GM10847 (cell line): Measurements from ENCODE around the gene DENND6B.

Experiments
- POLR2A ChIP-seq: IDR thresholded peaks from 2 replicates; pipeline ENCODE4 v1.6.1; 2011; ENCODE audit not compliant: insufficient read length; ENCODE audit errors: extremely low read depth

DENND6B gene

DNA sequence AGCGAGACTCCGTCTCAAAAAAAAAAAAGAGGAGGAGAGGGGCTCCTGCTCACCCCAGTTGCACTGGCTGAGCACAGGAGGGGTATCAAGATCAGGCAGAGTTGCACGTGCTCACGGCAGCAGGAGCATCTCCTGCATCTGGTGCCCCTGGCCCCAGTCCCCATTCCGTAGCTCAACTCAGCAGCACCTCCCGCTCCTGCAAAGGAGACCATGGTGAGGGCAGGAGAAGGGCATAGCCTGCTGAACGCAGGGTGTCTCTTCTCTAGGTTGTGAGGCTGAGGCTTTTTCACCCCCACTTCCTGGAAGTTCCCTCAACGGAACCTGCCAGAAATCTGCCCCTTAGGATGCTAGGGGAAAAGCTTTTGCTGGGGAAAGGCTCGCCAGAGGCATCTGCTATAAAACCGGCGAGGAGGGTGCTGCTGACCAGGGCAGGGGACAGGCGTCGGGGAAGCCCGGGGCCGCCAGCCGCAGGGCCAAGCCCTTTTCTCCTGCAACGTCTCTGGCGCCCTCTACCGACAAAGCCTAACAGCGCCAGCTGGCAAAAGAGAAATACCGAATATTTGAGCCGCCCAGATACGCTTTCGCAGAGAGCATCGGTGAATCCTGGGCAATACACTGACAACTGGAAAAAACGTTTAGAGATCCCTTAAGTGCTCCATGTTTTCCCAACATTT is 15.3 kb upstream of the DENND6B start:
- no peak for TF ChIP-seq POLR2A

DNA sequence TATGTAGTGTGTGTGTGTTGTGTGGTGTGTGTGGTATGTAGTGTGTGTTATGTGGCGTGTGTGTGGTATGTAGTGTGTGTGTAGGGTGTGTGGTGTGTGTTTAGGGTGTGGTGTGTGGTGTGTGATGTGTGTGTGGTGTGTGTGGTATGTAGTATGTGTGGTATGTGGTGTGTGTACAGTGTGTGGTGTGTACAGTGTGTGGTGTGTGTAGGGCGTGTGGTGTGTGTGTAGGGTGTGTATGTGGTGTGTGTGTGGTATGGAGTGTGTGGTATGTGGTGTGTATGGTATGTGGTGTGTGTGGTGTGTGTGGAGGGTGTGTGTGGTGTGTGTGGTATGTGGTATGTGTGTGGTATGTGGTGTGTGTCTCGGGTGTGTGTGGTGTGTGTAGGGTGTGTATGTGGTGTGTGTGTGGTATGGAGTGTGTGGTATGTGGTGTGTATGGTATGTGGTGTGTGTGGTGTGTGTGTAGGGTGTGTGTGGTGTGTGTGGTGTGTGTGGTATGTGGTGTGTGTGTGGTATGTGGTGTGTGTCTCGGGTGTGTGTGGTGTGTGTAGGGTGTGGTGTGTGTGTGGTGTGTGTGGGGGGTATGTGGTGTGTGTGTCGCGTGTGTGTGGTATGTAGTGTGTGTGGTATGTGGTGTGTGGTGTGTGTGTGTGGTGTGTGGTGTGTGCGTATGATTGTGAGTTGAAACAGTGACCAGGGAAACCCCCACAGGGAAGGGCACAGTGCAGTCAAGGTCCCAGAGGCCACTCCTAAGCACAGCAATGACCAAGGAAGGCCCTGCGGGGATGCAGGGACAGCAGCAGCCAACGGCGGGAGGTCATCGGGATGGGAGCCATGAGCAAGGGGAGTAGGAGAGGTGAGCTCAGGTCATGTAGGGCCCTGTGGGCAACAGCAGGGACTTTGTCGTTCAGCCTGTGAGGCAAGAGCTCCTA is 13.4 kb upstream of the DENND6B start:
- no peak for TF ChIP-seq POLR2A

DNA sequence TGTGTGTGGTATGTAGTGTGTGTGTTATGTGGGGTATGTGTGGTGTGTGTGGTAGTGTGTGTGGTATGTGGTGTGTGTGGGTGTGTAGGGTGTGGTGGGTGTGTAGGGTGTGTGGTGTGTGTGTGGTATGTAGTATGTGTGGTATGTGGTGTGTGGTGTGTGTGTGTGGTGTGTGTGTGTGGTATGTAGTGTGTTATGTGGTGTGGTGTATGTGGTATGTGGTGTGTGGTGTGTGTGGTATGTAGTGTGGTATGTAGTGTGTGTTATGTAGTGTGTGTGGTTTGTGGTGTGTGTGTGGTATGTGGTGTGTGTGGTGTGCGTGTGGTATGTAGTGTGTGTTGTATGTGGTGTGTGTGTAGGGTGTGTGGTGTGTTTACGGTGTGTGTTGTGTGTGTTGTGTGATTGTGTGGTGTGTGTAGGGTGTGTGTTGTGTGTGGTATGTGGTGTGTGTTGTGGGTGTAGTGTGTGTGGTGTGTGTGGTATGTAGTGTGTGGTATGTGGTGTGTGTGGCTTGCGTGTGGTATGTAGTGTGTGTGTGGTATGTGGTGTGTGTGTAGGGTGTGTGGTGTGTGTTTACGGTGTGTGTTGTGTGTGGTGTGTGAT is 12.1 kb upstream of the DENND6B start:
- TF ChIP-seq POLR2A: no peak

DNA sequence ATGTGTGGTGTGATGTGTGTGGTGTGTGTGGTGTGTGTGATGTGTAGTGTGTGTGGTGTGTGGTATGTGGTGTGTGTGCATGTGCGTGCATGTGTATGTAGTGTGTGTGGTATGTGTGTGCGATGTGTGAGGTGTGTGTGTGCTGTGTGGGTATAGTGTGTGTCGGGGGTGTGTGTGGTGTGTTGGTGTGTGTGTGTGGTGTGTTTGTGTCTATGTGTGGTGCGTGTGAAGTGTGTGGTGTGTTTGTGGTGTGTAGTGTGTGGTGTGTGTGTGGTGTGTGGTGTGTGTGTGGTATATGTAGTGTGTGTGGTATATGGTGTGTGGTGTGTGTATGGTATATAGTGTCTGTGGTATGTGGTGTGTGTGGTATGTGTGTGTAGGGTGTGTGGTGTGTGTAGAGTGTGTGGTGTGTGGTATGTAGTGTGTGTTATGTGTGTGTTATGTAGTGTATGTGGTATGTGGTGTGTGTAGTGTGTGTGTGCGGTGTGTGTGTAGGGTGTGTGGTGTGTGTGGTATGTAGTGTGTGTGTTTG is 11.3 kb upstream of the DENND6B start:
- TF ChIP-seq POLR2A: no peak

DNA sequence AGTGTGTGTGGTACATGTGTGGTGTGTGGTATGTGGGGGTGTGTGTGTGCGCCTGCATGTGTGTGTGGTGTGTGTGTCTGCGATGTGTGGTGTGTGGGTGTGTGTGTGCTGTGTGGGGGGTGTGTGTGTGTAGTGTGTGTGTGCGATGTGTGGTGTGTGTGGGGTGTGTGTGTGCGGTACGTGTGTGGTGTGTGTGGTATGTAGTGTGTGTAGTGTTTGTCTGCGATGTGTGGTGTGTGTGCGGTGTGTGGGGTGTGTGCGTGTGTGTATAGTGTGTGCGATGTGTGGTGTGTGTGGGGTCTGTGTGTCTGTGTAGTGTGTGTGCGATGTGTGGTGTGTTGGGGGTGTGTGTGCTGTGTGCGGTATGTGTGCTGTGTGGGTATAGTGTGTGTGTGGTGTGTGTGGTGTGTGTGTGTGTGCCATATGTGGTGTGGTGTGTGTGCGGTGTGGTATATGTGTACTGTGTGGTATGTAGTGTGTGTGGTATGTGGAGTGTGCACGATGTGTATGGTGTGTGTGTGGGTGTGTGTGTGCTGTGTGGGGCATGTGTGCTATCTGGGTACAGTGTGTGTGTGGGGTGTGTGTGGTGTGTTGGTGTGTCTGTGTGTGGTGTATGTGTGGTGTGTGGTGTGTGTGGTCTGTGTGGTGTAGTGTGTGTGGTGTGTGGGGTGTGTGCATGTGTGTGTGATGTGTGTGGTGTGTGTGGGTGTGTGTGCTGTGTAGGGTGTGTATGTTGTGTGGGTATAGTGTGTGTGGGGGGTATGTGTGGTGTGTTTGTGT is 10.6 kb upstream of the DENND6B start:
- no peak for TF ChIP-seq POLR2A

DNA sequence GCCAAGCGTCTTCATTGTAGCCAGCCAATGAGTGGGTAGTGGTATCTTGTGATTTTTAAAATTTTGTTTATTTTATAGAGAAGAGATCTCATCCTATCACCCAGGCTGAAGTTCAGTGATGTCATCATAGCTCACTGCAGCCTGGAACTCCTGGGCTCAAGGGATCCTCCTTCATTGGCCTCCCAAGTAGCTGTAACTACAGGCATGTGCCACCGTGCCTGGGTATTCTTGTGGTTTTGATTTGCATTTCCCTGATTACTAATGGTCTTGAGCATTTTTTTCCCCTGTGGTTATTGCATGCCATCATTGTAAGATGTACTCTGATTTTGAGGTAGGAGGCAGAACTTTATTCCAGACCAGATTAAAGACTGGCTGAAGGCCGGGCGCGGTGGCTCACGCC is 2.4 kb upstream of the DENND6B start:
- TF ChIP-seq POLR2A: no peak

DNA sequence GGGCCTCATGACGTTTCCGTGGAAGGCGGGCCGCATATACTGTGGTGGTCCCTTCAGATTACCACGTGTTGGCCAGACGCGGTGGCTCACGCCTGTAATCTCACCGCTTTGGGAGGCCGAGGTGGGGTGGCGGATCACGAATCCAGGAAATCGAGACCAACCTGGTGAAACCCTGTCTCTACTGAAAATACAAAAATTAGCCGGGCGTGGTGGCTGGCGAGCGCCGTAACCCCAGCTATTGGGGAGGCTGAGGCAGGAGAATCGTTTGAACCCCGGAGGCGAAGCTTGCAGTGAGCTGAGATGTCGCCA is 853 bp upstream of the DENND6B start:
- TF ChIP-seq POLR2A: no peak

DNA sequence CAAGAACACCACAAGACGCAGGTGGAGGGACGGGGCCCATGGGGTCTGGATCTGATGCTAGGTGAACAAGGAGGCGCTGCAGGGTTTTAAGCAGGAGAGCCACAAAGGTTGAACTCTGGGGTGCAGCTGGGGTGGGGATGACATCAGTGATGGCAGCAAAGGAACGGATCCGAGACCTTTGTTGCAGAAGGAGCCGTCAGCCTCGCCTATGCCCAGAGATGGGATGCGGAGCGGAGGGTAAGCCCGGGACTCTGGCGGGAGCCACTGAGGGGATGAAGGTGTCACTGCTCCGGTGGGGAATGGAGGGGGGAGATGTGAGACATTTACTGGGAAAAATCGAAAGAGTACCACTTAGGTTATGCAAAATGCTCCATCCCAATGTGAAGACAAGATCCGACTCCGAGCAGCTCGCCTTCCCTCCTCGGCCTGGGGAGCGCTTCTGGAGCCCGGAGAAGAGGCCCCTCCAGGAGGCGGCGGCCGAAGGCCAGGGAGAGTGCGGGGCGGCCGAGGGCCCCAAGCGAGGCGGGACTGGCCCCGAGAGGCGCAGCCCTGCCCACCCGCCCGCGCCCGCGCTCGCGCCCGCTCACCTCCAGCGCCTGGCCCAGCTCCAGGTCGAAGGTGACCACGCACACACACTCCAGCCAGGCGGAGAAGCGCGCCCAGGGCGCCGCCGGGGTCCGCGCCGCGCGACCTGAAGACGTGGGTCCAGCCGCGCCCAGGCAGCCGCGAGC is 422 bp downstream of the DENND6B start:
- no peak for TF ChIP-seq POLR2A

DNA sequence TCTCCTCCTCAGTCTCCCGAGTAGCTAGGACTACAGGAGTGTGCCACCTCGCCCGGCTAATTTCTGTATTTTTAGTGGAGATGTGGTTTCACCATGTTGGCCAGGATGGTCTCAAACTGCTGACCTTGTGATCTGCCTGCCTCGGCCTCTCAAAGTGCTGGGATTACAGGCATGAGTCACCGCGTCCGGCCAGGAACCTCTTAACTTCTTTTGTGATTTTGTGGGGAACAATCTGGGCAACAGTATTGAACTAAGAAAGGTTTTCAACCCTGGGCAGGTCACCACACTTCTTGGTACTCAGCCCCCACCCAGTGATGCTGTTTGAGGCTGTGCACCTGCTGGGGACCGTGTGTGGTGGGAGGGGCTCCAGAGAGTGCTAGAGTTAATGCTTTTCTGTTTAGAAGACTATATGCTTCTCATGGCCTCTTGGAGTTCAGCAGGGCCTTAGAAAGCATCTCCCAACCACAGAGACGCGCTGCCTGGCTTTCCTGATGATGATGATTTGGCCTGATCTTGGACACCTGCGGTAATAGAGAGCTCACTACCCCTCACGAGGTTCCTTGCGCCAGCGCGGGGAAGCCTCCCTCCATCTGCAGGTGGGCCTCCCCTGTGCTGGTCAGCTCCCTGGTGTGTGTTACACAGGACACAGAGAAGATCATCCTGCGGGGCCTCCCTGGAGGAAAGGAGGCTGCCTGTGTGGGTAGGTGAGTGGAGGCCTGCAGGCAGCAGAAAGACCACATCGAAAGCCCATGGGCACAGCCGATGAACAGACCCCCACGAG is 1.2 kb downstream of the DENND6B start:
- TF ChIP-seq POLR2A: no peak

DNA sequence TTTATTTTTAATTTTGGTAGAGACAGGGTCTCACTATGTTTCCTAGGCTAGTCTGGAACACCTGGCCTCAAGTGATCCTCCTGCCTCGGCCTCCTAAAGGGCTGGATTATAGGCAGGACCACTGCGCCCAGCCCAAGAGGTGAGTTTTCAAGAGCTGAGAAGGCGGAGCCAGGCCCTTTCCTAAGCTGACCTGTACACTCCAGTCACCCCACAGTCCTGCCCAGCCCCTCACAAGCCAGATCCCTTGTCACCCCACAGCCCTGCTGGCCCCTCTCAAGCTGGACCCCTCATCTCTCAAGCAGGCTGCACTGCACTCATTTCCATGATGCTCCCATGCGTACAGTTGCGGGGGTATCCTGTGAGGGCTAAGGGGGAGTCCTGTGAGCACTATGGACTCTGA is 2.9 kb downstream of the DENND6B start:
- no peak for TF ChIP-seq POLR2A

DNA sequence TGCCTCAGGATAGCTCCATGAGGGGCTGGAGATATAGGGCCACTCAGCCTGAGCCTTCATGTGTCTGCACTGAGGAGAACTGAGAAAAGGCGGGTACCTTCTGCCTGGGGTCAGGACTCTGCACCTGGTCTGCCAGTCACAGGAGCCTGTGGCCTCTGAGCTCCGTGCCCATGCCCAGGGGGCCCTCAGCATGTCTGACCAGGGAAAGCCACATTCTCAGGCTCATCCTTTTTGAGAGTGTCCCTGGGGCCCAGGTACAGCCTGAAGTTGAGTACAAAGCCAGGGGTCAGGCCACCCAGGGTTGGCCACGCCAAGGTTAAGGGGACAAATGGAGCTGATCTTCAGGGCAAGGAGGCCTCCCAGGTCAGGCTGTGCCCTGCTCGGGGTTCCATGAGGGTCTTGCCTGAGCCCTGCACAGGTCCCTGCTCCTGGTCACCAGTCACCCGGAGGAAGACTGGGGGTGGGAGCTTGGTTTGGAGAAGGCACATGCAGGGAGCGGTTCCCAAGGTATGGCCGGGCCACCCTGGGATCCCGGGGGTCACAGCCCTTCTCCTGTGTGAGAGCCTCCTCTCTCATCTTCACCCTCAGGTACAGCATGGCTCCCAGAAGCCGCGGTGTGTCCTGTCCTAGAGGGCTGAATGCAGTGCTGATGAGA is 6.0 kb downstream of the DENND6B start:
- no peak for TF ChIP-seq POLR2A

DNA sequence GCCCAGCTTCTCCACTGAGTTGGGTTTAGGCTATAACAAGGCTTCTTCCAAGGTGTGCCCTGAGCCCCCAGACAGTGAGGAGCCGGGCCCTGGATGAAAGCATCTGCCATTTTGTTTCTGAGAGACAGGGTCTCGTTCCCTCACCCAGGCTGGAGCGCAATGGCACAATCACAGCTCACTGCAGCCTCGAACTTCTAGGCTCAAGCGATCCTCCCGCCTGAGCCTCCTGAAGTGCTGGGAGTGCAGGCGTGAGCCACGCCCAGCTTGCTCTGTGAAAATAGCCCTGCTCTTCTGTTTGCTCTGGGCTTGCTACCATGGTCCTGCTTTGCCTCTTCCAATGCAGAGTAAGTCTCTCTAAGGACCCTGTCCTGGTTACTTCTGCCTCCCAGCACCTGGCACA is 6.7 kb downstream of the DENND6B start:
- no peak for TF ChIP-seq POLR2A

DNA sequence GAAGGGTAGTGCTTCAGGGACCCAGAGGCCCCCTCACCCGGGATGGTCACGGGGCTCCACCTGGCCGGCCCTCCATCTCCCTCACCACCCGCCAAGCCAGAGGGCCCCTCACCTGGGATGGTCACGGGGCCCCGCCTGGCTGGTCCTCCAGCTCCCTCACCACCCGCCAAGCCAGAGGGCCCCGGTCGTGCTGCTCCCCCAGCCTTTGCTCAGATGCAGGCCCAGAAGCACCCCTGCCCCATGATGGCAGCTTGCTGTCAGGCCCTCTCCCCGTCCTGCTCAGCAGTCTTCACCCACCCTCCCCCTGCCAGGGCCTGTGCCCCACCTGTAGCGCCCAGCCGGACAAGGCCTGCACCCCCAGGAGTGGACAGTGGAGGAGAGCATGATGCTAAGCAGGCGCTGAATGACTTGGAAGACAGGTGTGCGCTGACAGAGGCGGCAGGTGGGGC is 7.3 kb downstream of the DENND6B start:
- TF ChIP-seq POLR2A: no peak

DNA sequence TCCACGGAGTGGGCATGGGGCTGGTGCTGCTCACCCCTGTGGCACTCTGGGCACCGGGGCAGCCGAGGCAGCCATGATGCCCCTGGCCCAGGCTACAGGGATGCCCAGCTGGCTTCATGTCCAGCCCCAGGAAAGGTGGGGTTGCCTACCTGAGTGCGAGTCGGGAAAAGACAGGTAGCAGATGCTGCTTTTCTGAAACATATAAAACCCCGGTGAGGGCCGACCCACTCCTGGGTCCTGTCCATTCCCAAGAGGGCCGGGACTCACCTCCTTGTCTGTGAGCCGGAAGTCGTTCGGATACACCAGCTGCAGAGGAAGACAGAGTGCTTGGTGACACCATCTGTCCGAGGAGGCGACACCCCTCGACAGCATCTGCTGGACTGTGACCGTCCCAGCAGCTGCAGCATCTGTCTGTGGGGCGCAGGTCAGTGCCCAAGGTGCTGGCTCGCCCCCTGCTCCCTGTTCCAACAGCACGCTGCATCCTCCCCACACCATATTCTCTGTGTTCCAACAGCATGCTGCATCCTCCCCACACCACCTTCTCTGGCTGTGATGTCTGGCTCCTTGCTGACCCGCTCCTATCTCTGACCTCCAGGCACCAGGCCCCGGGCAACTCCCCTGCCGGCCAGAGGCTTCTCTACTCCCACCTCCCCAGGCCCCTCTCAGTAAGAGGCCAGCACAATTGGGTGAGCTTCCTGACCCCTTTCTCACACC is 8.0 kb downstream of the DENND6B start:
- TF ChIP-seq POLR2A: no peak
